OCI-LY7 (cell line): ENCODE data around the gene CHPF2. TPM values are rescaled to one million over a fixed set of nuclear protein-coding genes. Genes with fewer than 3 reads are reported as not detected.

Source experiments
- BruUV-seq: library from RNA; stranded (reverse); fragments of 400-500 nt; replicated peaks from 2 replicates; lab custom pipeline; 2021; lab: Mats Ljungman, UMichigan
- CTCF ChIA-PET: fragments of 300-600 bp; sonication (Branson Sonifier 250); formaldehyde crosslinking; loops from one replicate; lab custom pipeline; 2022; ENCODE audit warnings: antibody characterized with exemption; ENCODE audit not compliant: unreplicated experiment; lab: Charles Lee
- POLR2A ChIA-PET: fragments of 300-600 bp; sonication (Branson Sonifier 250); formaldehyde crosslinking; loops from one replicate; lab custom pipeline; 2022; ENCODE audit warnings: antibody characterized with exemption; lab: Charles Lee
- DNase-seq: peaks from one replicate; pipeline ENCODE4 v3.0.0-alpha.2; 2015; ENCODE audit warnings: low spot score
- H2AFZ ChIP-seq: fragments of 200-600 bp; sonication (generic), shearing (Covaris generic); 2 replicates; pipeline ENCODE4 v1.6.1; 2014; ENCODE audit warnings: mild to moderate bottlenecking, antibody characterized with exemption, low read length, moderate library complexity
- H3K27ac ChIP-seq: fragments of 200-600 bp; sonication (generic); 2 replicates; pipeline ENCODE4 v1.5.1; 2014; ENCODE audit warnings: mixed run types, low read depth, mild to moderate bottlenecking, moderate library complexity, low read length, inconsistent platforms; ENCODE audit not compliant: poor library complexity, severe bottlenecking
- H3K36me3 ChIP-seq: fragments of 200-600 bp; sonication (generic); 2 replicates; pipeline ENCODE4 v1.6.1; 2014; ENCODE audit warnings: mild to moderate bottlenecking, antibody characterized with exemption, low read length, moderate library complexity, mixed read lengths; ENCODE audit not compliant: insufficient read depth
- H3K4me1 ChIP-seq: fragments of 200-600 bp; sonication (generic); 2 replicates; pipeline ENCODE4 v1.5.1; 2014; ENCODE audit warnings: mild to moderate bottlenecking, low read length; ENCODE audit not compliant: insufficient read depth, poor library complexity, severe bottlenecking
- H3K4me2 ChIP-seq: fragments of 200-600 bp; sonication (generic); 2 replicates; pipeline ENCODE4 v1.6.1; 2014; ENCODE audit warnings: mild to moderate bottlenecking, low read length
- H3K4me3 ChIP-seq: fragments of 200-600 bp; sonication (generic); 2 replicates; pipeline ENCODE4 v1.5.1; 2014; ENCODE audit warnings: mild to moderate bottlenecking, low read depth, low read length; ENCODE audit not compliant: poor library complexity, severe bottlenecking
- H3K79me2 ChIP-seq: fragments of 200-600 bp; sonication (generic); 2 replicates; pipeline ENCODE4 v1.6.1; 2016; ENCODE audit warnings: low read depth, mild to moderate bottlenecking, low read length, moderate library complexity, mixed read lengths; ENCODE audit not compliant: insufficient read depth
- H3K9me2 ChIP-seq: fragments of 200-600 bp; sonication (generic); 2 replicates; pipeline ENCODE4 v1.6.1; 2016; ENCODE audit warnings: mild to moderate bottlenecking, low read length, mixed read lengths; ENCODE audit not compliant: insufficient read depth
- H3K9me3 ChIP-seq: fragments of 200-600 bp; sonication (generic); 2 replicates; pipeline ENCODE4 v1.6.1; 2014; ENCODE audit warnings: mild to moderate bottlenecking, mixed run types, low read length, mixed read lengths
- H4K20me1 ChIP-seq: fragments of 200-600 bp; sonication (generic); 2 replicates; pipeline ENCODE4 v1.6.1; 2014; ENCODE audit warnings: mild to moderate bottlenecking, antibody characterized with exemption, low read length, moderate library complexity, mixed read lengths; ENCODE audit not compliant: insufficient read depth
- CTCF ChIP-seq: fragments of 200-600 bp; sonication (generic); conservative IDR thresholded peaks from 2 replicates; pipeline ENCODE4 v1.5.1; 2014; ENCODE audit warnings: mild to moderate bottlenecking, antibody characterized with exemption, low read length, moderate library complexity, mixed read lengths
- EZH2phosphoT487 ChIP-seq: fragments of 200-600 bp; sonication (generic); IDR thresholded peaks from 2 replicates; pipeline ENCODE4 v1.6.1; 2018; ENCODE audit warnings: low read depth, borderline replicate concordance, mild to moderate bottlenecking, mixed run types, antibody characterized with exemption, low read length, moderate library complexity, mixed read lengths
- intact Hi-C: fragments of 100-400 bp; cut with micrococcal nuclease; formaldehyde crosslinking; loops from one replicate; pipeline ENCODE4 v1.10.0; 2022; ENCODE audit not compliant: unreplicated experiment
- total RNA-seq, 2 experiments: library from RNA; depleted of rRNA in 1 of 2; stranded (reverse); fragments of >200 nt in 1 of 2; shearing (Covaris generic) in 1 of 2; gene quantifications; 2 replicates each; pipeline ENCODE4 v1.2.3, GENCODE V29; 2014 to 2022

CHPF2 gene
- total RNA-seq, 2 experiments from 2014 or later: 27.0 to 29.8 TPM

- TF ChIP-seq EZH2phosphoT487 (no peak), CTCF (peak; percentile 34; the same call in 1 of the 2 replicates)
- Histone ChIP-seq H3K27ac (peak within 1 kb of the TSS; percentile 8), H3K9me2 (no peaks in the 10 kb centered on the region), H3K36me3 (peaks cover 37% of the 10 kb centered on the region), H4K20me1 (peaks cover 4% of the 10 kb centered on the region; the same call in 1 of the 2 replicates), H3K4me3 (peak within 1 kb of the TSS; percentile 94), H3K79me2 (peaks cover 22% of the 10 kb centered on the region), H3K4me1 (peaks cover 32% of the 10 kb centered on the region), H3K9me3 (no peaks in the 10 kb centered on the region), H2AFZ (peak within 1 kb of the TSS; percentile 90), H3K4me2 (peak within 1 kb of the TSS; percentile 100)
- peak; percentile 98 for DNase-seq
- intact Hi-C loops: loop anchor here (5.0 kb wide), 1 partner anchor 145 kb away; the partner anchor contains the start of genes FASTK and TMUB1
- POLR2A ChIA-PET: interaction anchor here (0.6 to 2.1 kb wide), 5 partner anchors 10 to 1456 kb away, joined by 3 to 14 read pairs (median 3); partner anchors contain the start of gene FASTK
- no TSS peak for BruUV-seq
- CTCF ChIA-PET: interaction anchor here (0.6 to 1.4 kb wide), 5 partner anchors 16 to 1499 kb away, joined by 3 to 8 read pairs (median 3); no protein-coding TSS in a partner anchor
Observed at GRCh38 chr7:151226875-151227782, 5.2 kb upstream of the CHPF2 start, which contains the start of gene ABCF2. TSS of gene ABCF2 (minus strand) at chr7:151227205. CDS start at chr7:151226458, 747 bp downstream.

GRCh38 chr7:151228024-151228866 lies 4.0 kb upstream of the CHPF2 start:
- Histone ChIP-seq H3K9me3 (no peaks in the 10 kb centered on the region), H3K27ac (no peak overlapping the region), H2AFZ (peak overlapping the region; percentile 90), H4K20me1 (peaks cover 4% of the 10 kb centered on the region; the same call in 1 of the 2 replicates), H3K4me1 (peaks cover 33% of the 10 kb centered on the region), H3K36me3 (peaks cover 26% of the 10 kb centered on the region), H3K79me2 (peaks cover 27% of the 10 kb centered on the region), H3K9me2 (no peaks in the 10 kb centered on the region), H3K4me2 (peak overlapping the region; percentile 76), H3K4me3 (peak overlapping the region; percentile 94)
- TF ChIP-seq EZH2phosphoT487 (no peak), CTCF (no peak)
- intact Hi-C loops: loop anchor here (5.0 kb wide), 1 partner anchor 146 kb away; the partner anchor contains the start of genes FASTK and TMUB1
- no peak for DNase-seq
- ChIA-PET POLR2A (interaction anchor here (2.1 kb wide), 1 partner anchor 9 kb away, joined by 14 read pairs; no protein-coding TSS in a partner anchor), CTCF (no interaction called here)
- no TSS peak for BruUV-seq
